Transverse colon (tissue), 4 donors: ENCODE results near the gene PPRC1. TPM values are rescaled to one million over a fixed set of nuclear protein-coding genes. Genes with fewer than 3 reads are reported as not detected.

Experiments
- DNase-seq: peaks from one replicate; pipeline ENCODE4 v3.0.0-alpha.2; 2019
- H3K27ac ChIP-seq, 4 donors: fragments of 200-600 bp; sonication (generic); 2 replicates each; pipeline ENCODE4 v1.5.1; 2016 to 2018; ENCODE audit warnings: inconsistent platforms in 4 of 4
- H3K27me3 ChIP-seq: fragments of 200-600 bp; sonication (generic); 2 replicates; pipeline ENCODE4 v1.5.1; 2017; ENCODE audit warnings: inconsistent platforms
- H3K36me3 ChIP-seq, 4 donors: fragments of 200-600 bp; sonication (generic); 2 replicates each; pipeline ENCODE4 v1.5.1; 2017 to 2019; ENCODE audit warnings: inconsistent platforms in 4 of 4
- H3K4me1 ChIP-seq, 4 donors: fragments of 200-600 bp; sonication (generic); 2 replicates each; pipeline ENCODE4 v1.5.1; 2017 to 2020; ENCODE audit warnings: inconsistent platforms in 4 of 4
- H3K4me3 ChIP-seq, 4 donors: fragments of 200-600 bp; sonication (generic); 1 replicate in 1 of 4; 2 replicates in 3 of 4; pipeline versions ENCODE4 v1.5.1 to v1.6.1; 2017 to 2019; ENCODE audit warnings: inconsistent platforms in 4 of 4
- H3K9me3 ChIP-seq, 2 donors: fragments of 200-600 bp; sonication (generic); 2 replicates each; pipeline ENCODE4 v1.5.1; 2017 to 2019; ENCODE audit warnings: inconsistent platforms in 2 of 2
- EP300 ChIP-seq: sonication (generic); formaldehyde crosslinking; IDR thresholded peaks from one replicate; pipeline ENCODE4 v1.6.1; 2017; ENCODE audit warnings: antibody characterized with exemption, low read depth
- POLR2A ChIP-seq: fragments of 450-650 bp; IDR thresholded peaks from one replicate; pipeline ENCODE4 v1.6.1; 2016; ENCODE audit warnings: antibody characterized with exemption, mild to moderate bottlenecking, moderate library complexity
- POLR2AphosphoS5 ChIP-seq, 3 donors: sonication (generic); formaldehyde crosslinking; IDR thresholded peaks; one replicate each; pipeline ENCODE4 v1.6.1; 2016; ENCODE audit warnings: antibody characterized with exemption in 3 of 3
- WGBS, 2 donors: methylation state at CpG; one replicate each; pipeline ENCODE4 v1.1.5; 2018; ENCODE audit warnings: low coverage in 1 of 2; 5-methylcytosine and 5-hydroxymethylcytosine counted together
- in situ Hi-C, 4 donors: fragments of 200-750 bp; cut with MboI; loops; one replicate each; pipeline versions ENCODE4 v1.15.0 to v1.15.1; 2017; ENCODE audit warnings: low sequenced_read_pairs in 3 of 4, low pct_ligation_motif_present in 1 of 4, low pct_unique_long_range_greater_than_20kb in 1 of 4
- intact Hi-C: fragments of 100-400 bp; cut with DNase I; formaldehyde crosslinking; loops from one replicate; pipeline ENCODE4 v1.15.1; 2023; ENCODE audit warnings: low total_unique reads
- total RNA-seq, 4 donors: library from RNA; depleted of rRNA; stranded (reverse); fragments of >200 nt; gene quantifications; one replicate each; pipeline ENCODE4 v1.1.0, GENCODE V29; 2016
- TF ChIP-seq, protein P1 (sequence below), 5 experiments: fragments of 200-600 bp in 3 of 5; fragments of 450-650 bp in 2 of 5; sonication (generic) in 3 of 5; IDR thresholded peaks; 1 replicate in 2 of 5; 2 replicates in 3 of 5; pipeline ENCODE4 v1.5.1; 2016 to 2017; ENCODE audit warnings: antibody characterized with exemption in 5 of 5, inconsistent platforms in 3 of 5, mild to moderate bottlenecking in 2 of 5, moderate library complexity in 1 of 5

The PPRC1 gene
- total RNA-seq, 4 donors from 2014 or later = 7.5 to 62.7 (median 13.7) TPM

DNA sequence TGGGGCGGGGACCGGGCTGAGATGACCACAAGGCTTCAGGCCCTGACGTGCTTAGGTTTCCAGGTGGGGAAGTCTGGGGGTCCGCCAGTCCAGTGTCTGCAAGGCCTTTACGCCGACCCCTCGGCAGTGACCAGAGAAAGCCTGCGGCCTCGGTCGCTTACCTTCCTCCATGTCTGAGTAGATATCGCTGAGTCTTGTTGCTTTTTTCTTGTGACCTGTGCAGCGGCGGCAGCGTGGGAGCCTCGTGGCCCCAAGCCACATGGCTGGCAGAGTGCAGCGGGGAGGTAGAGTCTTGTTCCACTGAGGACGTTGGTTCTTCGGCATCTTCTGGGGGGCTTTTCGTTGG, 19.7 kb downstream of the PPRC1 start:
- Histone ChIP-seq H3K27me3 (no peaks in the 10 kb centered on the region), H3K27ac (peak overlapping the region; percentile 89 to 97 (median 90)), H3K4me1 (peaks cover 9 to 21% (median 14%) of the 10 kb centered on the region in 4 donors), H3K9me3 (no peaks in the 10 kb centered on the region), H3K36me3 (peaks cover 2 to 21% (median 11%) of the 10 kb centered on the region in 4 donors), H3K4me3 (peak overlapping the region; percentile 61 to 87 (median 84))
- 0 to 1% methylated on average over 3 to 19 of the region's 19 CpGs for WGBS, 2 donors
- intact Hi-C loops = no loop called here
- in situ Hi-C loops = no loop called here
- peak; percentile 33 for DNase-seq
- TF ChIP-seq, protein P1, sequence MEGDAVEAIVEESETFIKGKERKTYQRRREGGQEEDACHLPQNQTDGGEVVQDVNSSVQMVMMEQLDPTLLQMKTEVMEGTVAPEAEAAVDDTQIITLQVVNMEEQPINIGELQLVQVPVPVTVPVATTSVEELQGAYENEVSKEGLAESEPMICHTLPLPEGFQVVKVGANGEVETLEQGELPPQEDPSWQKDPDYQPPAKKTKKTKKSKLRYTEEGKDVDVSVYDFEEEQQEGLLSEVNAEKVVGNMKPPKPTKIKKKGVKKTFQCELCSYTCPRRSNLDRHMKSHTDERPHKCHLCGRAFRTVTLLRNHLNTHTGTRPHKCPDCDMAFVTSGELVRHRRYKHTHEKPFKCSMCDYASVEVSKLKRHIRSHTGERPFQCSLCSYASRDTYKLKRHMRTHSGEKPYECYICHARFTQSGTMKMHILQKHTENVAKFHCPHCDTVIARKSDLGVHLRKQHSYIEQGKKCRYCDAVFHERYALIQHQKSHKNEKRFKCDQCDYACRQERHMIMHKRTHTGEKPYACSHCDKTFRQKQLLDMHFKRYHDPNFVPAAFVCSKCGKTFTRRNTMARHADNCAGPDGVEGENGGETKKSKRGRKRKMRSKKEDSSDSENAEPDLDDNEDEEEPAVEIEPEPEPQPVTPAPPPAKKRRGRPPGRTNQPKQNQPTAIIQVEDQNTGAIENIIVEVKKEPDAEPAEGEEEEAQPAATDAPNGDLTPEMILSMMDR (IDR thresholded peaks at IDR 0.05) = no peak
- TF ChIP-seq EP300 (no peak), POLR2A (no peak), POLR2AphosphoS5 (IDR thresholded peaks at IDR 0.05) (no peak)

DNA sequence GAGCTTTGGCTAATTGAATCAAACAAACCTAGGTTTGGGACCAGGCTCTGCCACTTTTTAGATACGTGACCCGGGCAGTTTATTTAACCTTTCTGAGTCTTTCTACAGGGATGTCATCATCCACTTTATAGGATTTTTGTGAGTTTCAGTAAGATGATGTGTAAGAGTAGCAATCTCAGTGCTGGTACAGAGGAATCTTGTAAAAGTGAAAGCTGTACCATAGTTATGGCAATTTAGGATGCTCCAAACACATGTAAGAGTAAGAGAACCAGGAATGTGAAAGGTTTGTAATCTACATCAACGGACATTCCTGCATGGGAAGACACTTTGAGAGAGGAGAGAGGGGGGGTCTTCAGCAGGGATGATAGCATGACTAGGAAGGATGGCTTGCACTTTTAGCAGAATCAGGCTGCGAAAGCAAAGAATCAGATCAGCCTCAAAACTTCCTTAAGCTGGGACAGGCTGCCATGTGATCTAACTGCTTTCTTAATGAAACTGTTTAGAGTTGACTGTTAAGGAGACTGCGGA, 20.3 kb downstream of the PPRC1 start:
- intact Hi-C loops = no loop called here
- H3K4me1 ChIP-seq = peaks cover 9 to 21% (median 14%) of the 10 kb centered on the region in 4 donors
- in situ Hi-C loops = no loop called here
- peak overlapping the region; percentile 89 to 97 (median 90) for H3K27ac ChIP-seq
- TF ChIP-seq, protein P1 (IDR thresholded peaks at IDR 0.05) = no peak
- TF ChIP-seq POLR2AphosphoS5 (IDR thresholded peaks at IDR 0.05) = no peak
- no peak for TF ChIP-seq POLR2A
- H3K27me3 ChIP-seq = no peaks in the 10 kb centered on the region
- no peaks in the 10 kb centered on the region for H3K9me3 ChIP-seq
- no peak for DNase-seq
- peaks cover 2 to 28% (median 13%) of the 10 kb centered on the region in 4 donors for H3K36me3 ChIP-seq
- H3K4me3 ChIP-seq = peak overlapping the region in 3 of 4 donors; percentile 61 to 87 (median 82)
- WGBS, 2 donors = 25 to 40% methylated on average over 2 to 5 of the region's 5 CpGs

DNA sequence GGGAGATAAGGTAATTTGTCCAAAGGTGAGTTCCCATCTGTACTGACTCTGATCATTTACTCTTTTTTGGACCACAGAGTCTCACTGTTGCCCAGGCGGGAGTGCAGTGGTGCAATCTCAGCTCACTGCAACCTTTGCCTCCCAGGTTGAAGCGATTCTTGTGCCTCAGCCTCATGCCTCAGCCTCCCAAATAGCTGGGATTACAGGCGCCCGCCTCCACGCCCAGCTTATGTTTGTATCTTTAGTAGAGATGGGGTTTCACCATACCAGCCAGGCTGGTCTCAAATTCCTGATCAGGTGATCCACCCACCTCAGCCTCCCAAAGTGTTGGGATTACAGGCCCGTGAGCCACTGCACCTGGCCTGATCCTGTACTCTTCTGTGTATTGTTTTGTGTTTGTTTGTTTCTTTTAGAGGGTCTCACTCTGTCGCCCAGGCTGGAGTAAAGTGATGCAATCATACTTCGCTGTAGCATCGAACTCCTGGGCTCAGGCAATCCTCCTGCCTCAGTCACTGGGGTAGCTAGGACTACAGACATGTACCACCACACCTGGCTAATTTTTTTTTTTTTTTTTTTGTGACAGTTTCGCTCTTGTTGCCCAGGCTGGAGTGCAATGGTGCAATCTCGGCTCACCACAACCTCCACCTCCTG, 21.8 kb downstream of the PPRC1 start:
- peaks cover 2 to 32% (median 15%) of the 10 kb centered on the region in 4 donors for H3K36me3 ChIP-seq
- H3K4me3 ChIP-seq = no peak overlapping the region
- no peak overlapping the region for H3K27ac ChIP-seq

DNA sequence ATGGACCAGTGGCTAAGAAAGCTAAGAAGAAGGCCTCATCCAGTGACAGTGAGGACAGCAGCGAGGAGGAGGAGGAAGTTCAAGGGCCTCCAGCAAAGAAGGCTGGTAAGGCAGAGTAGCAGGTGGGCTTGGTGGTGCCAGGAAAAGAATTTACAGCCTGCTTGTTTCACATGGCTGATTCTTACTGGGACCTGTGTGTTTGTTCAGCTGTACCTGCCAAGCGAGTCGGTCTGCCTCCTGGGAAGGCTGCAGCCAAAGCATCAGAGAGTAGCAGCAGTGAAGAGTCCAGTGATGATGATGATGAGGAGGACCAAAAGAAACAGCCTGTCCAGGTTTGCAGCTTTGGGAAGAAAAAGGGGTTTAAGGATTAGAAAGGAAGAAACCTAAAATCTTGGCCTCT, 24.4 kb downstream of the PPRC1 start:
- 66% methylated on average over 3 of the region's 3 CpGs; no CpG with 5 or more reads in 1 of the 2 donors for WGBS, 2 donors
- no peaks in the 10 kb centered on the region for H3K27me3 ChIP-seq
- TF ChIP-seq POLR2AphosphoS5 (IDR thresholded peaks at IDR 0.05) = no peak
- TF ChIP-seq POLR2A = no peak
- TF ChIP-seq, protein P1 (IDR thresholded peaks at IDR 0.05) = no peak
- TF ChIP-seq EP300 = no peak
- H3K4me1 ChIP-seq = peaks cover 9 to 17% (median 12%) of the 10 kb centered on the region in 4 donors
- H3K36me3 ChIP-seq = peaks cover 0 to 53% (median 34%) of the 10 kb centered on the region in 4 donors
- no peak for DNase-seq
- H3K27ac ChIP-seq = no peak overlapping the region
- intact Hi-C loops = no loop called here
- in situ Hi-C loops = no loop called here
- H3K9me3 ChIP-seq = no peaks in the 10 kb centered on the region
- H3K4me3 ChIP-seq = no peak overlapping the region

More for the DNA sequence above, 21.8 kb downstream of the PPRC1 start:
- TF ChIP-seq EP300 = no peak
- TF ChIP-seq, protein P1 (IDR thresholded peaks at IDR 0.05) = no peak
- no peak for TF ChIP-seq POLR2A
- TF ChIP-seq POLR2AphosphoS5 (IDR thresholded peaks at IDR 0.05) = no peak
- no peak for DNase-seq
- Histone ChIP-seq H3K27me3 (no peaks in the 10 kb centered on the region), H3K4me1 (peaks cover 9 to 21% (median 14%) of the 10 kb centered on the region in 4 donors), H3K9me3 (no peaks in the 10 kb centered on the region)
- intact Hi-C loops = no loop called here
- WGBS, 2 donors = 87 to 92% methylated on average over 4 to 11 of the region's 11 CpGs
- in situ Hi-C loops = no loop called here
